Adrenal gland (tissue), 5 donors: ENCODE data around the gene ARHGEF28.

Experiments
- POLR2A ChIP-seq, 2 donors: fragments of 450-650 bp; IDR thresholded peaks; one replicate each; pipeline ENCODE4 v1.6.1; 2017; ENCODE audit warnings: antibody characterized with exemption in 2 of 2, mild to moderate bottlenecking in 2 of 2, moderate library complexity in 1 of 2
- TF ChIP-seq, protein P1 (sequence below), 6 experiments: fragments of 450-650 bp in 4 of 6; fragments of 200-600 bp in 2 of 6; sonication (generic) in 1 of 6; IDR thresholded peaks; 1 replicate in 5 of 6; 2 replicates in 1 of 6; pipeline versions ENCODE4 v1.5.1 to v1.8.0; 2016 to 2021; ENCODE audit warnings: antibody characterized with exemption in 6 of 6, mild to moderate bottlenecking in 2 of 6, moderate library complexity in 1 of 6
- donor health status: DM: no; HTN: no; CAD: no.

DNA sequence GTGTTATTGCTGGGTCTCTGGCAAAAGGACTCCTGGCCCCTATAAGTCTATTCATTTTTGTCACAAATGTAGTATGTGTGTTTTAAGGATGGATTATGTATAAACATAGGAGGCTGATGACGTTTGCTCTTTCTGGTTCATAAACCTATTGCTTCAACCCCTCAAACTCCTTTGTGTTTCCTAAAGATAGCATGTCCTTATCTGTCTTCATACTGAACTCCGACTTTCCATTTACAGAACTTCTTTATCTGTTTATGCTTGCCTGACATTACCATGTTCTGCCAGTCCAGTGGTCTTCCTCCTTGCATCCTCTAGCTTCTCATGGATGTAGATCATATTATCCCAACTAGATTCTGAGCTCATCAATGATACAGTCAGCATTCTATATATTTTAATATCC is 46.1 kb downstream of the ARHGEF28 start:
- TF ChIP-seq, protein P1, sequence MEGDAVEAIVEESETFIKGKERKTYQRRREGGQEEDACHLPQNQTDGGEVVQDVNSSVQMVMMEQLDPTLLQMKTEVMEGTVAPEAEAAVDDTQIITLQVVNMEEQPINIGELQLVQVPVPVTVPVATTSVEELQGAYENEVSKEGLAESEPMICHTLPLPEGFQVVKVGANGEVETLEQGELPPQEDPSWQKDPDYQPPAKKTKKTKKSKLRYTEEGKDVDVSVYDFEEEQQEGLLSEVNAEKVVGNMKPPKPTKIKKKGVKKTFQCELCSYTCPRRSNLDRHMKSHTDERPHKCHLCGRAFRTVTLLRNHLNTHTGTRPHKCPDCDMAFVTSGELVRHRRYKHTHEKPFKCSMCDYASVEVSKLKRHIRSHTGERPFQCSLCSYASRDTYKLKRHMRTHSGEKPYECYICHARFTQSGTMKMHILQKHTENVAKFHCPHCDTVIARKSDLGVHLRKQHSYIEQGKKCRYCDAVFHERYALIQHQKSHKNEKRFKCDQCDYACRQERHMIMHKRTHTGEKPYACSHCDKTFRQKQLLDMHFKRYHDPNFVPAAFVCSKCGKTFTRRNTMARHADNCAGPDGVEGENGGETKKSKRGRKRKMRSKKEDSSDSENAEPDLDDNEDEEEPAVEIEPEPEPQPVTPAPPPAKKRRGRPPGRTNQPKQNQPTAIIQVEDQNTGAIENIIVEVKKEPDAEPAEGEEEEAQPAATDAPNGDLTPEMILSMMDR (IDR thresholded peaks at IDR 0.05): no peak
- TF ChIP-seq POLR2A (IDR thresholded peaks at IDR 0.05): no peak
